AG10803 (cell line): Measurements from ENCODE around the gene ARPP21.

Experiments
- DNase-seq: peaks from one replicate; pipeline ENCODE4 v3.0.0; 2010; ENCODE audit warnings: low read depth
- H3K4me3 ChIP-seq: 2 replicates; pipeline ENCODE4 v1.5.1; 2011; ENCODE audit warnings: mild to moderate bottlenecking, low read length, control low read depth
- CTCF ChIP-seq: conservative IDR thresholded peaks from 2 replicates; pipeline ENCODE4 v1.5.1; 2011; ENCODE audit warnings: mild to moderate bottlenecking, low read length, control low read depth, inconsistent platforms

The ARPP21 gene

GRCh38 chr3:35817216-35817615, 177.9 kb downstream of the ARPP21 start:
- no peak for TF ChIP-seq CTCF
- H3K4me3 ChIP-seq = no peak overlapping the region
- DNase-seq = no peak

GRCh38 chr3:35832140-35832571, 192.8 kb downstream of the ARPP21 start:
- no peak overlapping the region for H3K4me3 ChIP-seq
- no peak for DNase-seq
- no peak for TF ChIP-seq CTCF
